Adrenal gland (tissue), 12 donors: ENCODE results near the gene ABTB2. TPM values are rescaled to one million over a fixed set of nuclear protein-coding genes. Genes with fewer than 3 reads are reported as not detected.
A peak's percentile ranks its signal among the peaks of the same experiment; 100 is the strongest.
"Not testable (repeated sequence)": the region's sequence is repeated elsewhere in the genome, so short reads cannot be mapped to it uniquely, and the experiment has no call there.

Experiments used
- DNase-seq, 7 donors: peaks; one replicate each; pipeline ENCODE4 v3.0.0-alpha.2; 2019 to 2020
- H3K27ac ChIP-seq, 5 donors: fragments of 200-600 bp; sonication (generic) in 4 of 5; 1 replicate in 3 of 5; 2 replicates in 2 of 5; pipeline versions ENCODE4 v1.5.1 to v1.8.0; 2016 to 2020; ENCODE audit warnings: mild to moderate bottlenecking in 1 of 5
- H3K27me3 ChIP-seq: fragments of 200-600 bp; 2 replicates; pipeline ENCODE4 v1.8.0; 2021
- H3K36me3 ChIP-seq, 2 donors: fragments of 200-600 bp; replicated peaks in 1 of 2; 1 replicate in 1 of 2; 2 replicates in 1 of 2; pipeline versions ENCODE4 v1.5.1 to v1.8.0; 2018 to 2022
- H3K4me1 ChIP-seq, 2 donors: fragments of 200-600 bp; replicated peaks in 1 of 2; 1 replicate in 1 of 2; 2 replicates in 1 of 2; pipeline versions ENCODE4 v1.5.1 to v1.8.0; 2018 to 2021
- H3K4me3 ChIP-seq, 4 donors: fragments of 200-600 bp; sonication (generic) in 3 of 4; one replicate each; pipeline ENCODE4 v1.5.1; 2016 to 2018
- H3K9me3 ChIP-seq, 3 donors: fragments of 200-600 bp; sonication (generic) in 1 of 3; replicated peaks in 1 of 3; 1 replicate in 2 of 3; 2 replicates in 1 of 3; pipeline versions ENCODE4 v1.5.1 to v1.8.0; 2016 to 2021
- CTCF ChIP-seq, 6 experiments: fragments of 450-650 bp in 4 of 6; fragments of 200-600 bp in 2 of 6; sonication (generic) in 1 of 6; IDR thresholded peaks; 1 replicate in 5 of 6; 2 replicates in 1 of 6; pipeline versions ENCODE4 v1.5.1 to v1.8.0; 2016 to 2021; ENCODE audit warnings: antibody characterized with exemption in 6 of 6, mild to moderate bottlenecking in 2 of 6, moderate library complexity in 1 of 6
- POLR2A ChIP-seq, 2 donors: fragments of 450-650 bp; IDR thresholded peaks; one replicate each; pipeline ENCODE4 v1.6.1; 2017; ENCODE audit warnings: antibody characterized with exemption in 2 of 2, mild to moderate bottlenecking in 2 of 2, moderate library complexity in 1 of 2
- WGBS, 4 donors: extraction: QIAGEN DNeasy Blood & Tissue Kit in 2 of 4; methylation state at CpG; one replicate each; pipeline versions ENCODE4 v1.1.5 to v1.1.7; 2013 to 2017; 5-methylcytosine and 5-hydroxymethylcytosine counted together
- intact Hi-C, 2 donors: fragments of 100-400 bp; cut with DNase I; formaldehyde crosslinking; loops; one replicate each; pipeline versions ENCODE4 v1.14.1 to v1.15.0; 2022 to 2023
- polyA plus RNA-seq, 3 donors: library from polyadenylated mRNA; stranded (reverse); fragments of 200-250 nt in 2 of 3; fragments of 350-450 nt in 1 of 3; fragmentation: Illumina TruSeq in 1 of 3; extraction: RNeasy Lipid Tissue Mini Kit (QIAGEN cat#74804) in 1 of 3; gene quantifications; one replicate each; pipeline ENCODE4 v1.2.3, GENCODE V29; 2013 to 2014
- total RNA-seq, 9 donors: library from RNA; depleted of rRNA in 4 of 9; stranded (reverse); fragments of >200 nt in 4 of 9; fragments of 120-200 nt in 1 of 9; fragmentation: NEBNext Ultra II Directional in 1 of 9; extraction: Animal tissue kit (Norgen Biotek cat#: 25700) in 1 of 9; gene quantifications; one replicate each; pipeline versions ENCODE4 v1.1.0 to v1.2.4, GENCODE V29; 2013 to 2023
- donor health status: healthy with polysubstance abuse.
- donor health status: Bipolar disorder and iron deficiency.
- donor health status: DM: yes; HTN: yes; CAD: no.
- donor health status: DM: no; HTN: no; CAD: no.
- donor health status: DM: no; HTN: no; CAD: no.
- donor health status: DM: yes; HTN: yes; CAD: no.

The ABTB2 gene
- total and polyA plus RNA-seq, 12 donors: 1.9 to 32.3 (median 6.1) TPM

GRCh38 chr11:34219279-34219678 lies 138.5 kb downstream of the ABTB2 start:
- H3K36me3 ChIP-seq: no peaks in the 10 kb centered on the region
- H3K27ac ChIP-seq: no peak overlapping the region
- peaks cover 0 to 22% of the 10 kb centered on the region in 2 donors for H3K4me1 ChIP-seq
- intact Hi-C loops: no loop called here
- no peaks in the 10 kb centered on the region for H3K9me3 ChIP-seq
- no peak overlapping the region for H3K4me3 ChIP-seq
- DNase-seq: no peak
- no peaks in the 10 kb centered on the region for H3K27me3 ChIP-seq
- no peak for TF ChIP-seq POLR2A (IDR thresholded peaks at IDR 0.05)
- TF ChIP-seq CTCF (IDR thresholded peaks at IDR 0.05): no peak
- WGBS, 4 donors: 79 to 100% (median 95%) methylated on average over 1 of the region's 1 CpG

DNA sequence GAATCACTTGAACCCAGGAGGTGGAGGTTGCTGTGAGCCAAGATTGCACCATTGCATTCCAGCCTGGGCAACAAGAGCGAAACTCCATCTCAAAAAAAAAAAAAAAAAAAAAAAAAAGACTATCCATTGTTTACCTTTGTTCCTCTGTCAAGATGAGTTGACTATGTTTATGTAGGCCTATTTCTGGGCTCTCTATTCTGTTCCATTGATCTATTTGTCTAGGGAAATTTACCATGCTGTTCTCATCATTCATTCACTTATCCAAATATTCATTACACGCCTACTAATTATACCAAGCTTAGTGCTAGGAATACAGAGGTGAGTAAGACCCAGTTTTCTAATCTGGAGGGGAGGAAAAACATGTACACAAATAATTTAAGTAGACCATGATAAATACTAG lies 139.1 kb downstream of the ABTB2 start:
- DNase-seq, H3K27ac ChIP-seq, H3K36me3 ChIP-seq, H3K4me3 ChIP-seq, intact Hi-C loops, H3K9me3 ChIP-seq, H3K27me3 ChIP-seq: not testable (repeated sequence)
- peaks cover 0 to 25% of the 10 kb centered on the region in 2 donors for H3K4me1 ChIP-seq
- WGBS, 4 donors: 88 to 99% (median 98%) methylated on average over 2 of the region's 2 CpGs

- TF ChIP-seq CTCF (IDR thresholded peaks at IDR 0.05) (no peak), POLR2A (IDR thresholded peaks at IDR 0.05) (no peak)
- H3K4me3 ChIP-seq: no peak overlapping the region
- no peaks in the 10 kb centered on the region for H3K9me3 ChIP-seq
- H3K4me1 ChIP-seq: peaks cover 0 to 31% of the 10 kb centered on the region in 2 donors
- intact Hi-C loops: no loop called here
- H3K27ac ChIP-seq: no peak overlapping the region
- no peaks in the 10 kb centered on the region for H3K27me3 ChIP-seq
- no peaks in the 10 kb centered on the region for H3K36me3 ChIP-seq
- no peak for DNase-seq
Measured at GRCh38 chr11:34218067-34218466, 139.7 kb downstream of the ABTB2 start.

GRCh38 chr11:34216706-34217105 lies 141.1 kb downstream of the ABTB2 start:
- Histone ChIP-seq H3K9me3 (no peaks in the 10 kb centered on the region), H3K27me3 (no peaks in the 10 kb centered on the region), H3K27ac (no peak overlapping the region), H3K4me3 (no peak overlapping the region), H3K4me1 (peaks cover 0 to 31% of the 10 kb centered on the region in 2 donors), H3K36me3 (no peaks in the 10 kb centered on the region)
- whole genome bisulfite sequencing, 4 donors: 77 to 87% (median 82%) methylated on average over 6 of the region's 6 CpGs
- TF ChIP-seq CTCF (IDR thresholded peaks at IDR 0.05) (no peak), POLR2A (IDR thresholded peaks at IDR 0.05) (no peak)
- no peak for DNase-seq
- intact Hi-C loops: no loop called here

DNA sequence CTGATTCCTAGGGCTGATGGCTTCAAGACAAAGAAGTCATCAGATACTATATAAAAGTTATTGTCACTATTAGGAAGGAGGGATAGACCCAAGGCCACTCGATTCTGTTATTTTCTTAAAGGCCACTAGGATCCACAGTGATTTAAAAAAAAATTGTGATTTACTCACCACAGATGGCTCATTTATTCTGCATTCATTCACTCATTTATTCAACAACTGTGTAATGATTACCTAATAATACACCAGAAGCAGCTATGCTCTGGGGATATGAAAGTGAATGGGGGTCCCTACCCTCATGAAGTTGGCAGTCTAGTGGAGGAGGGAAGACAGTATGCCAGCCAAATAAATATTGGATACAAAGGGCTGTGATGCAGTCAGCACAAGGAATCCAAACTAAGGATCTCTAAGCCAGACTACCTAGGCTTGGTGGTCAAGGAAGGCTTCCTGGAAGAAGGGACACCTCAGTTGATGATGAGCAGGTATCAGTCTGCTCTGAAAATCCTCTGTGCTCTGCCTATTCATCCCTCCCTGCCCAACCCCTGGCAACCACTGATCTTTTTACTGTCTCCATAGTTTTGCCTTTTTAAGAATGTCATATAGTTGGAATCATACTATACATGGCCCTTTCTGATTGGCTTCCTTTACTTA lies 141.9 kb downstream of the ABTB2 start:
- H3K27ac ChIP-seq: peak overlapping the region in 1 of 5 donors; percentile 76
- WGBS, 4 donors: 32 to 81% (median 61%) methylated on average over 1 of the region's 1 CpG
- H3K27me3 ChIP-seq: no peaks in the 10 kb centered on the region
- no peak overlapping the region for H3K4me3 ChIP-seq
- no peak for TF ChIP-seq CTCF (IDR thresholded peaks at IDR 0.05)
- no peak for TF ChIP-seq POLR2A (IDR thresholded peaks at IDR 0.05)
- H3K4me1 ChIP-seq: peaks cover 0 to 31% of the 10 kb centered on the region in 2 donors
- no peaks in the 10 kb centered on the region for H3K36me3 ChIP-seq
- DNase-seq: no peak
- intact Hi-C loops: no loop called here
- H3K9me3 ChIP-seq: no peaks in the 10 kb centered on the region
